SK-MEL-5 (cell line): Measurements from ENCODE around the gene SMARCB1. TPM values are rescaled to one million over a fixed set of nuclear protein-coding genes. Genes with fewer than 3 reads are reported as not detected.

Experiments used
- DNase-seq: peaks from one replicate; pipeline ENCODE4 v3.0.0-alpha.2; 2016; ENCODE audit warnings: low read depth, low spot score
- in situ Hi-C: cut with HindIII; loops from 2 replicates; pipeline ENCODE4 v1.10.0; 2016; ENCODE audit warnings: low sequenced_read_pairs, high pct_unique_total_duplicates, low pct_unique_long_range_greater_than_20kb
- small RNA-seq, 2 experiments: library from RNA; depleted of rRNA; stranded (forward); fragments of <200 nt; gene quantifications; one replicate each; pipeline ENCODE3, GENCODE V24; 2014
- total RNA-seq: library from RNA; depleted of rRNA; stranded (reverse); fragments of >200 nt; shearing (Covaris generic); gene quantifications from 2 replicates; pipeline ENCODE4 v1.2.3, GENCODE V29; 2014; rRNA removed

The SMARCB1 gene
- total RNA-seq, 1 experiment from 2014 or later, result 71.1 TPM

GRCh38 chr22:23878219-23878618 lies 91.5 kb downstream of the SMARCB1 start:
- in situ Hi-C loops, result no loop called here
- no peak for DNase-seq

GRCh38 chr22:23882370-23882769 lies 95.6 kb downstream of the SMARCB1 start:
- in situ Hi-C loops, result no loop called here
- DNase-seq, result no peak

GRCh38 chr22:23883658-23884057 lies 96.9 kb downstream of the SMARCB1 start:
- in situ Hi-C loops, result no loop called here
- DNase-seq, result no peak

GRCh38 chr22:23884140-23884539 lies 97.4 kb downstream of the SMARCB1 start:
- in situ Hi-C loops, result no loop called here
- no peak for DNase-seq

Small RNA genes within 50 kb of the gene (small RNA-seq; reads per million reads assigned to genes)
- gene RN7SL268P, result 0 reads per million in 2 experiments

Other genes starting within 250 kb of the SMARCB1 start
- not detected in 2 replicates for gene IGLL1, start 206.7 kb upstream of the SMARCB1 start, total RNA-seq
- not detected in 2 replicates for gene DRICH1, start 154.6 kb upstream of the SMARCB1 start, total RNA-seq
- not detected in 2 replicates for gene RGL4, start 96.0 kb upstream of the SMARCB1 start, total RNA-seq
- gene ZNF70, start 35.9 kb upstream of the SMARCB1 start, total RNA-seq, result 5.2 and 5.7 TPM in 2 replicates
- gene VPREB3, start 32.5 kb upstream of the SMARCB1 start, total RNA-seq, result not detected in 2 replicates
- not detected in 2 replicates for gene C22orf15, start 24.0 kb upstream of the SMARCB1 start, total RNA-seq
- 76.0 and 90.5 TPM in 2 replicates for gene CHCHD10, start 19.0 kb upstream of the SMARCB1 start, total RNA-seq
- gene MMP11, start 14.1 kb upstream of the SMARCB1 start, total RNA-seq, result 1.1 TPM in 2 replicates
- gene DERL3, start 52.0 kb downstream of the SMARCB1 start, total RNA-seq, result 0.13 and 0.26 TPM in 2 replicates
- gene SLC2A11, start 70.9 kb downstream of the SMARCB1 start, total RNA-seq, result 20.6 and 20.7 TPM in 2 replicates
- gene MIF, start 107.4 kb downstream of the SMARCB1 start, total RNA-seq, result 837 and 896 TPM in 2 replicates
- gene GSTT2B, start 174.2 kb downstream of the SMARCB1 start, total RNA-seq, result 1.2 TPM in 2 replicates
- gene DDTL, start 179.9 kb downstream of the SMARCB1 start, total RNA-seq, result 1.6 and 1.8 TPM in 2 replicates
- gene DDT, start 187.5 kb downstream of the SMARCB1 start, total RNA-seq, result 397 and 481 TPM in 2 replicates
- gene GSTT2, start 193.2 kb downstream of the SMARCB1 start, total RNA-seq, result not detected in 2 replicates
- not detected in 2 replicates for gene GSTT4, start 218.5 kb downstream of the SMARCB1 start, total RNA-seq
- gene CABIN1, start 224.3 kb downstream of the SMARCB1 start, total RNA-seq, result 28.4 and 29.1 TPM in 2 replicates